ENCODE data around the gene GGNBP2.
A peak's percentile ranks its signal among the peaks of the same experiment; 100 is the strongest.

Gene GGNBP2

GRCh38 chr17:36628576-36628975, 83.9 kb downstream of the GGNBP2 start:
- Histone ChIP-seq H3K4me2 (ENCODE audit: low read length) (no peak overlapping the region), H3K4ac (ENCODE audit: low read depth, low read length) (no peak overlapping the region), H4K8ac (ENCODE audit: low read depth, low read length) (no peak overlapping the region), H3K27ac (ENCODE audit: low read depth, low read length) (no peak overlapping the region), H3K27me3 (ENCODE audit: insufficient read depth, low read length) (peaks cover 8% of the 10 kb centered on the region), H4K12ac (ENCODE audit: low read depth, low read length) (no peak overlapping the region), H3K23ac (ENCODE audit: low read length) (no peak overlapping the region), H4K91ac (ENCODE audit: low read depth, low read length) (no peak overlapping the region), H3K9ac (ENCODE audit: low read length) (no peak overlapping the region), H2BK5ac (ENCODE audit: low read depth, low read length, poor library complexity) (no peak overlapping the region), H3K4me3 (ENCODE audit: low read depth, low read length) (no peak overlapping the region), H3K9me3 (ENCODE audit: insufficient read depth, low read depth, low read length) (no peaks in the 10 kb centered on the region), H3K18ac (ENCODE audit: low read length) (no peak overlapping the region), H2AFZ (ENCODE audit: insufficient read depth, low read length, poor library complexity) (no peak overlapping the region), H2BK12ac (ENCODE audit: low read length) (no peak overlapping the region), H3K36me3 (ENCODE audit: control insufficient read depth in 1 of 2, insufficient read depth in 2 of 2, low read length in 2 of 2) (no peaks in the 10 kb centered on the region), H3K4me1 (ENCODE audit: control insufficient read depth in 1 of 2, insufficient read depth in 2 of 2, low read length in 2 of 2) (no peaks in the 10 kb centered on the region), H3K79me2 (ENCODE audit: control insufficient read depth, insufficient read depth, low read length, poor library complexity) (no peaks in the 10 kb centered on the region), H3K79me1 (ENCODE audit: low read length) (no peaks in the 10 kb centered on the region), H3K14ac (ENCODE audit: low read length) (no peak overlapping the region), H2BK120ac (ENCODE audit: insufficient read depth, low read length, poor library complexity) (no peak overlapping the region), H2AK5ac (ENCODE audit: low read length) (no peak overlapping the region)
- DNase-seq, result no peak
- no CpG with 5 or more reads among the region's 2 CpGs for WGBS (ENCODE audit: extremely low coverage, insufficient coverage, insufficient read length)

DNA sequence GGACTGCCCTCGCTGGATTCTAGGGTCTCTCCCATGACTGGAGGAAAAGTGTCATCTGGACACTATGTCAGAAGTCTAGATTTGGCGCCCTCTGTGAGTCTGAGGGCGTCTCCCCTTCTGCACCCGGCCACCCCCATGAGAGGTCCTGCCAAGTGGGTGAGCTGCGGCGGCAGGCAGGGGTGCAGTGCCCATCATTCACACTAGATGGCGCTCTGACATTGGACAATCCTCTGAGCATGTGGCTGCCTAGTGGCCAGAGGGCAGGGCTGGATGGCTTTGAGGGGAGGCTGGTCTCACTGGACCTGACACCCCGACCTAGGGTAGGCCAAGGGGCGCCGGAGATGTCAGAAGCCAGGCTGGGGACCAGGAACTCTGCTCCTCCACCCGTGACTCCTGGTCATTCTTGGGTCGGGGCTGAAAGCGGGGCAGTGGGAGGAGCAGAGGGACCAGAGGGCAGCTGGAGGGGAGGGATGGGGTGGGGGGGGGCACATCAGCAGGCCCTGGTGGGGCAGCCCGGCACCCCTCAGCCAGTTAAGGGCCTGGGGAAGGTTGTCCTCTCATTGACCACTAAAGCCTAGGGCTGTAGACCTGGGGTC, 84.6 kb downstream of the GGNBP2 start:
- no peak overlapping the region for H2BK120ac ChIP-seq (ENCODE audit: insufficient read depth, low read length, poor library complexity)
- no peak overlapping the region for H3K9ac ChIP-seq (ENCODE audit: low read length)
- H3K18ac ChIP-seq (ENCODE audit: low read length), result no peak overlapping the region
- WGBS (ENCODE audit: extremely low coverage, insufficient coverage, insufficient read length), result no CpG with 5 or more reads among the region's 14 CpGs
- H4K12ac ChIP-seq (ENCODE audit: low read depth, low read length), result no peak overlapping the region
- H3K36me3 ChIP-seq (ENCODE audit: control insufficient read depth in 1 of 2, insufficient read depth in 2 of 2, low read length in 2 of 2), result no peaks in the 10 kb centered on the region
- no peak overlapping the region for H3K23ac ChIP-seq (ENCODE audit: low read length)
- no peak overlapping the region for H2AFZ ChIP-seq (ENCODE audit: insufficient read depth, low read length, poor library complexity)
- no peak overlapping the region for H2BK12ac ChIP-seq (ENCODE audit: low read length)
- H2AK5ac ChIP-seq (ENCODE audit: low read length), result no peak overlapping the region
- no peaks in the 10 kb centered on the region for H3K9me3 ChIP-seq (ENCODE audit: insufficient read depth, low read depth, low read length)
- no peaks in the 10 kb centered on the region for H3K79me1 ChIP-seq (ENCODE audit: low read length)
- H4K8ac ChIP-seq (ENCODE audit: low read depth, low read length), result no peak overlapping the region
- H2BK5ac ChIP-seq (ENCODE audit: low read depth, low read length, poor library complexity), result no peak overlapping the region
- DNase-seq, result peak; percentile 64 to 81
- H3K27me3 ChIP-seq (ENCODE audit: insufficient read depth, low read length), result peaks cover 8% of the 10 kb centered on the region
- no peak overlapping the region for H3K27ac ChIP-seq (ENCODE audit: low read depth, low read length)
- H3K4me2 ChIP-seq (ENCODE audit: low read length), result no peak overlapping the region
- H3K79me2 ChIP-seq (ENCODE audit: control insufficient read depth, insufficient read depth, low read length, poor library complexity), result no peaks in the 10 kb centered on the region
- no peak overlapping the region for H4K91ac ChIP-seq (ENCODE audit: low read depth, low read length)
- H3K4me3 ChIP-seq (ENCODE audit: low read depth, low read length), result no peak overlapping the region
- no peak overlapping the region for H3K14ac ChIP-seq (ENCODE audit: low read length)
- no peaks in the 10 kb centered on the region for H3K4me1 ChIP-seq (ENCODE audit: control insufficient read depth in 1 of 2, insufficient read depth in 2 of 2, low read length in 2 of 2)
- H3K4ac ChIP-seq (ENCODE audit: low read depth, low read length), result no peak overlapping the region

DNA sequence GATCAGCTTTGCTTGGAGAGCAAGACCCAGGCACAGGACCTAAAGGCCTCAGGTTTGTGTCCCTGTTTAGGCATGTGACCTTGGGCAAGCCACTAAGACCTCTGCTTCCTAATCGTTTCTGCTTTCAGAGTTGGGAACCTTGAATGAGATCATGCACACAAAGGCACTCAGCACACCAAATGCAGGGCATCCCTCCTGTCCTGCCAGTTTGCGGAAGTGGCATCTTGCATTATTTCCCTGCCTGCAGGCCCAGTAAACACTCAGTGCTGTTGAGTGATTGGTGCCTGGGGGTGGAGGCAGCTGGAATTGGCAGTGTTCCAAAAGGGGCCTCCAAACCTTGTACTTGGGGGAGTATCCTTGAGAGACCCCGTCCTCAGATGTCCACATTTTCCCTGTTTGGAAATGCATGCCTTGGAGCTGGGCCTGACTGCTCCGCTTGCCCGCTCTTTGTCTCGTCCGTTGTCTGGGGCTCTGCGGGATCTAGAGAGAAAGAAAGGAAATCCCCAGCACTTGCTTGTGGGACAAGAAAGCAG, 85.3 kb downstream of the GGNBP2 start:
- H3K9ac ChIP-seq (ENCODE audit: low read length), result no peak overlapping the region
- no peak overlapping the region for H3K4me2 ChIP-seq (ENCODE audit: low read length)
- WGBS (ENCODE audit: extremely low coverage, insufficient coverage, insufficient read length), result no CpG with 5 or more reads among the region's 8 CpGs
- H4K91ac ChIP-seq (ENCODE audit: low read depth, low read length), result no peak overlapping the region
- no peak overlapping the region for H3K4me3 ChIP-seq (ENCODE audit: low read depth, low read length)
- no peaks in the 10 kb centered on the region for H3K36me3 ChIP-seq (ENCODE audit: control insufficient read depth in 1 of 2, insufficient read depth in 2 of 2, low read length in 2 of 2)
- H3K79me2 ChIP-seq (ENCODE audit: control insufficient read depth, insufficient read depth, low read length, poor library complexity), result no peaks in the 10 kb centered on the region
- H2BK5ac ChIP-seq (ENCODE audit: low read depth, low read length, poor library complexity), result no peak overlapping the region
- no peak overlapping the region for H4K12ac ChIP-seq (ENCODE audit: low read depth, low read length)
- H2AK5ac ChIP-seq (ENCODE audit: low read length), result no peak overlapping the region
- H3K18ac ChIP-seq (ENCODE audit: low read length), result no peak overlapping the region
- no peak overlapping the region for H3K27ac ChIP-seq (ENCODE audit: low read depth, low read length)
- no peaks in the 10 kb centered on the region for H3K4me1 ChIP-seq (ENCODE audit: control insufficient read depth in 1 of 2, insufficient read depth in 2 of 2, low read length in 2 of 2)
- H3K4ac ChIP-seq (ENCODE audit: low read depth, low read length), result no peak overlapping the region
- H2BK120ac ChIP-seq (ENCODE audit: insufficient read depth, low read length, poor library complexity), result no peak overlapping the region
- H2AFZ ChIP-seq (ENCODE audit: insufficient read depth, low read length, poor library complexity), result no peak overlapping the region
- peaks cover 8% of the 10 kb centered on the region for H3K27me3 ChIP-seq (ENCODE audit: insufficient read depth, low read length)
- no peaks in the 10 kb centered on the region for H3K79me1 ChIP-seq (ENCODE audit: low read length)
- DNase-seq, result no peak
- no peak overlapping the region for H3K14ac ChIP-seq (ENCODE audit: low read length)
- no peak overlapping the region for H3K23ac ChIP-seq (ENCODE audit: low read length)
- no peak overlapping the region for H4K8ac ChIP-seq (ENCODE audit: low read depth, low read length)
- no peaks in the 10 kb centered on the region for H3K9me3 ChIP-seq (ENCODE audit: insufficient read depth, low read depth, low read length)
- no peak overlapping the region for H2BK12ac ChIP-seq (ENCODE audit: low read length)

DNA sequence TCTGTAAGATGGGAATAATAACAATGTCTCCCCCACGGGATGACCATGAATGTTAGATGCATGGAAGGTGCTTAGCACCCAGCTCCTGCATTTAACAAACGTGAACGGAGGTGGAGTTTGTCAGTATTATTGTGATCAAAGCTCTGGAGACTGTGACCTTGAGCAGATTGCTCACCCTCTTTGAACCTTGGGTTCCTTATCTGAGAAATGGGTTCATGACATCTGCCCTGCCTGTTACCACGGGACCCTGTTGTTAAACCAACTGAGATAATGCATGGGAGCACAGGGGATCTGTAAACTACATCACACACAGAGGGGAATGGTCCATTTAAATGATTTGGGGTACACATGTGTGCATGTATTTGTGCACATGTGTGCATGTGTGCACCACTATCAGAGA, 86.3 kb downstream of the GGNBP2 start:
- no peak overlapping the region for H3K18ac ChIP-seq (ENCODE audit: low read length)
- WGBS (ENCODE audit: extremely low coverage, insufficient coverage, insufficient read length), result no CpG with 5 or more reads among the region's 4 CpGs
- no peak overlapping the region for H2BK12ac ChIP-seq (ENCODE audit: low read length)
- H4K12ac ChIP-seq (ENCODE audit: low read depth, low read length), result no peak overlapping the region
- peaks cover 8% of the 10 kb centered on the region for H3K27me3 ChIP-seq (ENCODE audit: insufficient read depth, low read length)
- no peaks in the 10 kb centered on the region for H3K36me3 ChIP-seq (ENCODE audit: control insufficient read depth in 1 of 2, insufficient read depth in 2 of 2, low read length in 2 of 2)
- no peak overlapping the region for H3K4me3 ChIP-seq (ENCODE audit: low read depth, low read length)
- no peaks in the 10 kb centered on the region for H3K9me3 ChIP-seq (ENCODE audit: insufficient read depth, low read depth, low read length)
- H3K4me2 ChIP-seq (ENCODE audit: low read length), result no peak overlapping the region
- no peak overlapping the region for H4K8ac ChIP-seq (ENCODE audit: low read depth, low read length)
- no peak for DNase-seq
- H3K14ac ChIP-seq (ENCODE audit: low read length), result no peak overlapping the region
- H4K91ac ChIP-seq (ENCODE audit: low read depth, low read length), result no peak overlapping the region
- no peaks in the 10 kb centered on the region for H3K79me2 ChIP-seq (ENCODE audit: control insufficient read depth, insufficient read depth, low read length, poor library complexity)
- H3K4ac ChIP-seq (ENCODE audit: low read depth, low read length), result no peak overlapping the region
- H3K27ac ChIP-seq (ENCODE audit: low read depth, low read length), result no peak overlapping the region
- no peak overlapping the region for H2AK5ac ChIP-seq (ENCODE audit: low read length)
- no peak overlapping the region for H3K9ac ChIP-seq (ENCODE audit: low read length)
- no peaks in the 10 kb centered on the region for H3K79me1 ChIP-seq (ENCODE audit: low read length)
- H3K4me1 ChIP-seq (ENCODE audit: control insufficient read depth in 1 of 2, insufficient read depth in 2 of 2, low read length in 2 of 2), result no peaks in the 10 kb centered on the region
- H2AFZ ChIP-seq (ENCODE audit: insufficient read depth, low read length, poor library complexity), result no peak overlapping the region
- no peak overlapping the region for H2BK120ac ChIP-seq (ENCODE audit: insufficient read depth, low read length, poor library complexity)
- H3K23ac ChIP-seq (ENCODE audit: low read length), result no peak overlapping the region
- H2BK5ac ChIP-seq (ENCODE audit: low read depth, low read length, poor library complexity), result no peak overlapping the region
